H1 (cell line): ENCODE data around the gene ADGRL4. TPM values are rescaled to one million over a fixed set of nuclear protein-coding genes. Genes with fewer than 3 reads are reported as not detected.

Source experiments
- CTCF ChIA-PET: fragments of 300-600 bp; sonication (Branson Sonifier 250); formaldehyde crosslinking; loops from one replicate; lab custom pipeline; 2021; ENCODE audit not compliant: partially characterized antibody; lab: Charles Lee
- POLR2A ChIA-PET: fragments of 300-600 bp; sonication (Branson Sonifier 250); formaldehyde crosslinking; loops from one replicate; lab custom pipeline; 2021; ENCODE audit warnings: inconsistent platforms; ENCODE audit not compliant: partially characterized antibody; lab: Charles Lee
- DNase-seq, 2 experiments: peaks; one replicate each; pipeline versions ENCODE4 v3.0.0 to v3.0.0-alpha.2; 2010 to 2022; ENCODE audit warnings: low spot score in 2 of 2, low read depth in 1 of 2, mixed read lengths in 1 of 2
- FAIRE-seq: peaks from 2 replicates; lab custom pipeline; 2011; peaks lifted over from hg19 to GRCh38; lab: Jason Lieb, UNC
- H2AFZ ChIP-seq: 2 replicates; pipeline ENCODE4 v1.8.1; 2012; ENCODE audit warnings: low read length, inconsistent platforms
- H2AK5ac ChIP-seq: 2 replicates; pipeline ENCODE4 v1.6.1; 2013; ENCODE audit warnings: low read depth, low read length
- H2BK120ac ChIP-seq: replicated peaks from 2 replicates; pipeline ENCODE3; 2013; ENCODE audit warnings: low read depth, low read length, inconsistent platforms
- H2BK12ac ChIP-seq: 2 replicates; pipeline ENCODE4 v1.6.1; 2013; ENCODE audit warnings: low read depth, low read length
- H2BK15ac ChIP-seq: 2 replicates; pipeline ENCODE4 v1.6.1; 2013; ENCODE audit warnings: low read length
- H2BK20ac ChIP-seq: 2 replicates; pipeline ENCODE4 v1.6.1; 2013; ENCODE audit warnings: low read length
- H2BK5ac ChIP-seq: 2 replicates; pipeline ENCODE4 v1.6.1; 2013; ENCODE audit warnings: low read depth, low read length
- H3K14ac ChIP-seq: 2 replicates; pipeline ENCODE4 v1.6.1; 2013; ENCODE audit warnings: inconsistent platforms; ENCODE audit not compliant: insufficient read length
- H3K18ac ChIP-seq: 2 replicates; pipeline ENCODE4 v1.6.1; 2013; ENCODE audit warnings: low read length; ENCODE audit errors: extremely low read depth
- H3K23ac ChIP-seq: 2 replicates; pipeline ENCODE4 v1.6.1; 2013; ENCODE audit warnings: inconsistent platforms; ENCODE audit not compliant: insufficient read length
- H3K23me2 ChIP-seq: 2 replicates; pipeline ENCODE4 v1.6.1; 2013; ENCODE audit warnings: low read depth, low read length
- H3K27ac ChIP-seq: 2 replicates; pipeline ENCODE4 v1.6.1; 2011; ENCODE audit warnings: low read depth, low read length, inconsistent platforms
- H3K27me3 ChIP-seq, 4 experiments: replicated peaks in 1 of 4; 1 replicate in 1 of 4; 2 replicates in 3 of 4; pipeline versions ENCODE4 v1.6.1 to v1.8.1; 2011 to 2013; ENCODE audit warnings: low read length in 3 of 4, mild to moderate bottlenecking in 3 of 4, inconsistent platforms in 2 of 4, mixed read lengths in 2 of 4, moderate library complexity in 1 of 4; ENCODE audit not compliant: control insufficient read depth in 3 of 4, insufficient read depth in 3 of 4; ENCODE audit errors: extremely low read depth in 1 of 4
- H3K36me3 ChIP-seq, 4 experiments: 2 replicates each; pipeline versions ENCODE4 v1.6.1 to v1.8.1; 2011 to 2013; ENCODE audit warnings: mild to moderate bottlenecking in 4 of 4, low read length in 3 of 4, moderate library complexity in 2 of 4, control low read depth in 1 of 4, inconsistent platforms in 1 of 4; ENCODE audit not compliant: insufficient read depth in 4 of 4, control insufficient read depth in 2 of 4
- H3K4ac ChIP-seq: replicated peaks from 2 replicates; pipeline ENCODE3; 2013; ENCODE audit warnings: low read length, low read depth, mixed read lengths, inconsistent platforms; ENCODE audit not compliant: insufficient read length
- H3K4me1 ChIP-seq, 4 experiments: replicated peaks in 1 of 4; 1 replicate in 1 of 4; 2 replicates in 3 of 4; pipeline versions ENCODE4 v1.6.1 to v1.8.1; 2011 to 2013; ENCODE audit warnings: low read length in 3 of 4, inconsistent platforms in 2 of 4, mixed read lengths in 1 of 4; ENCODE audit not compliant: insufficient read depth in 4 of 4, control insufficient read depth in 3 of 4
- H3K4me2 ChIP-seq, 2 experiments: 2 replicates each; pipeline versions ENCODE4 v1.6.1 to v1.8.1; 2011 to 2013; ENCODE audit warnings: low read depth in 2 of 2, low read length in 2 of 2, control low read depth in 1 of 2, inconsistent platforms in 1 of 2, mild to moderate bottlenecking in 1 of 2; ENCODE audit not compliant: insufficient read depth in 1 of 2
- H3K4me3 ChIP-seq, 4 experiments: fragments of 200-600, 300-600 bp in 1 of 4; sonication (generic), shearing (Covaris generic), sonication (Bioruptor Twin) in 1 of 4; 2 replicates each; pipeline versions ENCODE4 v1.5.1 to v1.8.1; 2011 to 2016; ENCODE audit warnings: low read length in 4 of 4, low read depth in 3 of 4, control low read depth in 2 of 4, inconsistent platforms in 2 of 4, mild to moderate bottlenecking in 2 of 4, mixed read lengths in 1 of 4, moderate library complexity in 1 of 4; ENCODE audit not compliant: insufficient read depth in 2 of 4; ENCODE audit errors: extremely low read depth in 1 of 4
- H3K56ac ChIP-seq: replicated peaks from 2 replicates; pipeline ENCODE3; 2013; ENCODE audit warnings: low read depth, mild to moderate bottlenecking, mixed read lengths, low read length, inconsistent platforms; ENCODE audit not compliant: insufficient read length
- H3K79me1 ChIP-seq: 2 replicates; pipeline ENCODE4 v1.6.1; 2013; ENCODE audit warnings: low read depth, low read length, control low read depth
- H3K79me2 ChIP-seq, 2 experiments: 2 replicates each; pipeline versions ENCODE4 v1.6.1 to v1.8.1; 2012 to 2013; ENCODE audit warnings: low read length in 2 of 2, mild to moderate bottlenecking in 2 of 2, inconsistent platforms in 1 of 2; ENCODE audit not compliant: insufficient read depth in 2 of 2, control insufficient read depth in 1 of 2
- H3K9ac ChIP-seq, 4 experiments: replicated peaks in 1 of 4; 1 replicate in 1 of 4; 2 replicates in 3 of 4; pipeline versions ENCODE4 v1.6.1 to v1.8.1; 2011 to 2013; ENCODE audit warnings: low read depth in 3 of 4, low read length in 3 of 4, control low read depth in 2 of 4, mild to moderate bottlenecking in 2 of 4, moderate library complexity in 2 of 4, inconsistent platforms in 1 of 4; ENCODE audit errors: extremely low read depth in 1 of 4
- H3K9me3 ChIP-seq, 2 experiments: 2 replicates each; pipeline versions ENCODE4 v1.6.1 to v1.8.1; 2012 to 2013; ENCODE audit warnings: mild to moderate bottlenecking in 2 of 2, moderate library complexity in 2 of 2, control low read depth in 1 of 2, inconsistent platforms in 1 of 2, low read depth in 1 of 2, low read length in 1 of 2, mixed read lengths in 1 of 2; ENCODE audit not compliant: insufficient read depth in 2 of 2
- H4K20me1 ChIP-seq, 2 experiments: replicated peaks in 1 of 2; 2 replicates each; pipeline versions ENCODE3 to v1.8.1; 2011 to 2013; ENCODE audit warnings: inconsistent platforms in 2 of 2, low read length in 2 of 2, mild to moderate bottlenecking in 1 of 2; ENCODE audit not compliant: insufficient read depth in 2 of 2, control insufficient read depth in 1 of 2
- H4K5ac ChIP-seq: 2 replicates; pipeline ENCODE4 v1.6.1; 2013; ENCODE audit warnings: low read length, low read depth, mixed read lengths, inconsistent platforms; ENCODE audit not compliant: insufficient read length
- H4K8ac ChIP-seq: 2 replicates; pipeline ENCODE4 v1.8.0; 2013; ENCODE audit warnings: mild to moderate bottlenecking, moderate library complexity, low read length, inconsistent platforms; ENCODE audit not compliant: insufficient read depth; ENCODE audit errors: extremely low read depth
- H4K91ac ChIP-seq: replicated peaks from 2 replicates; pipeline ENCODE3; 2013; ENCODE audit warnings: low read length, mixed read lengths, inconsistent platforms; ENCODE audit not compliant: insufficient read length
- EGR1 ChIP-seq: IDR thresholded peaks from 2 replicates; pipeline ENCODE4 v1.6.1; 2011; ENCODE audit warnings: low read depth, low read length, borderline replicate concordance
- FOSL1 ChIP-seq: IDR thresholded peaks from 2 replicates; pipeline ENCODE4 v1.6.1; 2011; ENCODE audit warnings: mild to moderate bottlenecking, low read depth, low read length, moderate library complexity; ENCODE audit not compliant: insufficient read depth
- GABPA ChIP-seq: IDR thresholded peaks from 2 replicates; pipeline ENCODE4 v1.6.1; 2011; ENCODE audit warnings: mild to moderate bottlenecking, low read length, moderate library complexity, borderline replicate concordance; ENCODE audit not compliant: insufficient read depth
- KDM5A ChIP-seq: fragments of 200-600 bp; IDR thresholded peaks from 2 replicates; pipeline ENCODE4 v1.7.1; 2012; ENCODE audit warnings: mild to moderate bottlenecking, low read length, inconsistent platforms, mixed read lengths
- SAP30 ChIP-seq: fragments of 300-600 bp; sonication (generic); IDR thresholded peaks from 2 replicates; pipeline ENCODE4 v1.7.1; 2012; ENCODE audit warnings: low read length, moderate library complexity, mild to moderate bottlenecking, inconsistent platforms; ENCODE audit not compliant: insufficient read depth, insufficient replicate concordance
- TAF1 ChIP-seq: IDR thresholded peaks from 2 replicates; pipeline ENCODE4 v1.6.1; 2011; ENCODE audit warnings: mild to moderate bottlenecking, low read depth, low read length
- WGBS, 2 experiments: shearing (Covaris generic) in 1 of 2; methylation state at CpG; one replicate each; pipeline versions ENCODE4 v1.1.6 to v1.1.7; 2013 to 2015; ENCODE audit warnings: low lambda C conversion rate in 2 of 2, mixed read lengths in 2 of 2, inconsistent platforms in 1 of 2, low coverage in 1 of 2, missing lambda C conversion rate in 1 of 2; ENCODE audit not compliant: insufficient replicate concordance in 2 of 2, insufficient coverage in 1 of 2, insufficient read length in 1 of 2; ENCODE audit errors: extremely low coverage in 1 of 2, missing lambda C conversion rate in 1 of 2; 5-methylcytosine and 5-hydroxymethylcytosine counted together
- polyA plus RNA-seq, 7 experiments: library from polyadenylated mRNA; depleted of rRNA in 3 of 7; stranded (reverse) in 5 of 7; unstranded in 2 of 7; fragments of >200 nt in 5 of 7; fragments of 200-250 nt in 2 of 7; gene quantifications; 1 replicate in 5 of 7; 2 replicates in 1 of 7; 4 replicates in 1 of 7; pipeline versions ENCODE4 v1.2.1 to v1.2.3, GENCODE V29; 2011 to 2013; ENCODE audit warnings: missing spikeins in 2 of 7, mixed read lengths in 2 of 7
- total RNA-seq: library from RNA; stranded (reverse); fragmentation: NEBNext Ultra II Directional; extraction: Animal tissue kit (Norgen Biotek cat#: 25700); gene quantifications from 2 replicates; pipeline ENCODE4 v1.2.1, GENCODE V29; 2021
- TF ChIP-seq, protein P1 (sequence below): IDR thresholded peaks from 2 replicates; pipeline ENCODE4 v1.6.1; 2011; ENCODE audit warnings: low read length, improper control_type of control experiment

ADGRL4 gene
- total and polyA plus RNA-seq, 2 of the 8 experiments (the other 6 are each of a cell fraction or from before 2014, with no cell fraction given), result 0.60 to 0.97 TPM

GRCh38 chr1:79041666-79042065 is 35.1 kb upstream of the ADGRL4 start:
- H3K23me2 ChIP-seq, result no peaks in the 10 kb centered on the region; the same call in 1 of the 2 replicates
- no peak overlapping the region for H3K4ac ChIP-seq
- TF ChIP-seq GABPA, result no peak
- no peak for TF ChIP-seq FOSL1
- TF ChIP-seq, protein P1, sequence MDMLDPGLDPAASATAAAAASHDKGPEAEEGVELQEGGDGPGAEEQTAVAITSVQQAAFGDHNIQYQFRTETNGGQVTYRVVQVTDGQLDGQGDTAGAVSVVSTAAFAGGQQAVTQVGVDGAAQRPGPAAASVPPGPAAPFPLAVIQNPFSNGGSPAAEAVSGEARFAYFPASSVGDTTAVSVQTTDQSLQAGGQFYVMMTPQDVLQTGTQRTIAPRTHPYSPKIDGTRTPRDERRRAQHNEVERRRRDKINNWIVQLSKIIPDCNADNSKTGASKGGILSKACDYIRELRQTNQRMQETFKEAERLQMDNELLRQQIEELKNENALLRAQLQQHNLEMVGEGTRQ, result no peak
- TF ChIP-seq SAP30, result no peak
- no peak for TF ChIP-seq KDM5A
- TF ChIP-seq EGR1, result no peak
- no peak for TF ChIP-seq TAF1
- no peaks in the 10 kb centered on the region for H3K79me1 ChIP-seq
- no peak overlapping the region for H4K8ac ChIP-seq
- no peak overlapping the region for H3K4me2 ChIP-seq
- H3K9ac ChIP-seq, result no peak overlapping the region
- ChIA-PET CTCF (interaction anchor here (1.5 kb wide), 1 partner anchor 201 kb away, joined by 3 read pairs; no protein-coding TSS in a partner anchor), POLR2A (no interaction called here)
- no peak overlapping the region for H3K56ac ChIP-seq
- 95% methylated on average over 3 of the region's 3 CpGs; no CpG with 5 or more reads in 1 of the 2 experiments for WGBS, 2 experiments
- H3K4me1 ChIP-seq, result no peaks in the 10 kb centered on the region
- H3K9me3 ChIP-seq, result peaks cover 16% of the 10 kb centered on the region in 2 experiments
- H2BK15ac ChIP-seq, result no peak overlapping the region
- no peak overlapping the region for H4K5ac ChIP-seq
- H3K36me3 ChIP-seq, result peaks cover 0 to 8% (median 0%) of the 10 kb centered on the region in 4 experiments; a peak in 2 of 8 replicates
- no peak overlapping the region for H2BK5ac ChIP-seq
- H3K23ac ChIP-seq, result no peak overlapping the region
- H2BK120ac ChIP-seq, result no peak overlapping the region
- no peaks in the 10 kb centered on the region for H3K79me2 ChIP-seq
- no peak overlapping the region for H2AK5ac ChIP-seq
- no peak overlapping the region for H3K4me3 ChIP-seq
- H3K18ac ChIP-seq, result no peak overlapping the region
- H3K14ac ChIP-seq, result no peak overlapping the region
- FAIRE-seq (no peak), DNase-seq (no peak)
- H2BK12ac ChIP-seq, result no peak overlapping the region
- no peak overlapping the region for H3K27ac ChIP-seq
- no peaks in the 10 kb centered on the region for H3K27me3 ChIP-seq
- H2AFZ ChIP-seq, result no peak overlapping the region
- H4K91ac ChIP-seq, result no peak overlapping the region
- no peak overlapping the region for H2BK20ac ChIP-seq
- no peaks in the 10 kb centered on the region for H4K20me1 ChIP-seq
